ENCODE results near the gene TEX48. TPM values are rescaled to one million over a fixed set of nuclear protein-coding genes. Genes with fewer than 3 reads are reported as not detected.

TEX48 gene
- total and polyA plus RNA-seq, 2 experiments from 2014 or later: not detected

GRCh38 chr9:114643896-114644295 lies 38.1 kb downstream of the TEX48 start:
- peaks cover 55% of the 10 kb centered on the region; the same call in 2 of the 3 replicates for H3K36me3 Mint-ChIP-seq (ENCODE audit: low read depth)
- H3K4me1 ChIP-seq (ENCODE audit: insufficient read depth): no peaks in the 10 kb centered on the region

DNA sequence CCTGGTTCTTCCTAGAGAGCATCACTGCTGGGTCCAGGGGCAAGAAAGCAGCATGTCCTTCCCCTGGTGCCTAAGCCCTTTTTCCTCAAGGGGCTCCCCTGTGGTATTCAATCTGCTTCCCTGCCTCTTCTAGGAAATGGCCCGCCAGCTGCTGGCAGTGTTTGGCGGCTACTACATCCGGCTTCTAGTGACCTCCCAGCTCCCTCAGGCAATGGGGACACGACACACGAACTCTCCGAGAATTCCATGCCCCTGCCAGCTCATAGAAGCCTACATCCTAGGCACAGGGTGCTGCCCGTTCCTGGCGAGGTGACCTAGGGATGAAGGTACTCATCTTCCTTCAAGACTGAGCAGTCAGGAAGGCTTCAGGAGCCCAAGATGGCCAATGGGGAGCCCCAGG lies 39.0 kb downstream of the TEX48 start:
- Histone ChIP-seq H3K4me1 (ENCODE audit: insufficient read depth) (no peaks in the 10 kb centered on the region), H3K4me3 (no peak overlapping the region), H4K20me1 (replicated peaks; ENCODE audit: insufficient read depth) (no peaks in the 10 kb centered on the region), H3K9me2 (ENCODE audit: insufficient read depth) (no peaks in the 10 kb centered on the region), H3K36me3 (ENCODE audit: insufficient read depth) (no peaks in the 10 kb centered on the region), H3K27ac (ENCODE audit: low read depth) (no peak overlapping the region), H3F3A (replicated peaks; ENCODE audit: low read depth) (no peaks in the 10 kb centered on the region), H3K79me2 (replicated peaks; ENCODE audit: insufficient read depth) (no peaks in the 10 kb centered on the region), H2AFZ (no peak overlapping the region), H3K4me2 (no peak overlapping the region), H3K27me3 (ENCODE audit: insufficient read depth) (no peaks in the 10 kb centered on the region)
- peaks cover 5% of the 10 kb centered on the region; the same call in 1 of the 3 replicates for H3K9me3 Mint-ChIP-seq
- no peak for TF ChIP-seq EZH2 (IDR thresholded peaks at IDR 0.05; ENCODE audit: low read depth, unreplicated experiment)
- TF ChIP-seq JUNB (IDR thresholded peaks at IDR 0.05; ENCODE audit: unreplicated experiment): no peak
- TF ChIP-seq ZNF331 (CRISPR knock-in tag; IDR thresholded peaks at IDR 0.05; ENCODE audit: low read depth): no peak
- TF ChIP-seq NANOG (IDR thresholded peaks at IDR 0.05; ENCODE audit: borderline replicate concordance): no peak
- no peak overlapping the region for H3K4me3 Mint-ChIP-seq
- peaks cover 52% of the 10 kb centered on the region; the same call in 2 of the 3 replicates for H3K36me3 Mint-ChIP-seq (ENCODE audit: low read depth)
- no peaks in the 10 kb centered on the region for H3K4me1 Mint-ChIP-seq
- peaks cover 2% of the 10 kb centered on the region for H3K27me3 Mint-ChIP-seq (ENCODE audit: insufficient read depth, low read depth, poor library complexity)
- ATAC-seq: no peak
- DNase-seq (ENCODE audit: low spot score): no peak
- no peak overlapping the region for H3K27ac Mint-ChIP-seq

More at GRCh38 chr9:114643896-114644295, 38.1 kb downstream of the TEX48 start:
- Histone ChIP-seq H3K36me3 (ENCODE audit: insufficient read depth) (no peaks in the 10 kb centered on the region), H3K9me2 (ENCODE audit: insufficient read depth) (no peaks in the 10 kb centered on the region), H2AFZ (no peak overlapping the region), H3K79me2 (replicated peaks; ENCODE audit: insufficient read depth) (no peaks in the 10 kb centered on the region), H3K27me3 (ENCODE audit: insufficient read depth) (no peaks in the 10 kb centered on the region), H3K27ac (ENCODE audit: low read depth) (no peak overlapping the region), H3K4me2 (no peak overlapping the region), H3K4me3 (no peak overlapping the region), H3F3A (replicated peaks; ENCODE audit: low read depth) (no peaks in the 10 kb centered on the region), H4K20me1 (replicated peaks; ENCODE audit: insufficient read depth) (no peaks in the 10 kb centered on the region)
- H3K9me3 Mint-ChIP-seq: peaks cover 5% of the 10 kb centered on the region; the same call in 1 of the 3 replicates
- TF ChIP-seq EZH2phosphoT487 (IDR thresholded peaks at IDR 0.05; ENCODE audit: unreplicated experiment): no peak
- TF ChIP-seq REST (IDR thresholded peaks at IDR 0.05; ENCODE audit: unreplicated experiment): no peak
- no peak for TF ChIP-seq POLR2AphosphoS5 (IDR thresholded peaks at IDR 0.05; ENCODE audit: low read depth)
- no peak for TF ChIP-seq ZNF331 (CRISPR knock-in tag; IDR thresholded peaks at IDR 0.05; ENCODE audit: low read depth)
- H3K27me3 Mint-ChIP-seq (ENCODE audit: insufficient read depth, low read depth, poor library complexity): peaks cover 2% of the 10 kb centered on the region
- ATAC-seq (no peak), DNase-seq (ENCODE audit: low spot score) (no peak)
- no peaks in the 10 kb centered on the region for H3K4me1 Mint-ChIP-seq
- H3K4me3 Mint-ChIP-seq: no peak overlapping the region
- H3K27ac Mint-ChIP-seq: no peak overlapping the region

- H3K4me2 ChIP-seq: no peak overlapping the region
- peaks cover 47% of the 10 kb centered on the region; the same call in 2 of the 3 replicates for H3K36me3 Mint-ChIP-seq (ENCODE audit: low read depth)
- H3K27ac Mint-ChIP-seq: no peak overlapping the region
- H3K9me2 ChIP-seq (ENCODE audit: insufficient read depth): no peaks in the 10 kb centered on the region
- no peaks in the 10 kb centered on the region for H3F3A ChIP-seq (replicated peaks; ENCODE audit: low read depth)
- no peaks in the 10 kb centered on the region for H3K4me1 Mint-ChIP-seq
- no peak overlapping the region for H2AFZ ChIP-seq
- no peak overlapping the region for H3K27ac ChIP-seq (ENCODE audit: low read depth)
- no peak overlapping the region for H3K4me3 ChIP-seq
- DNase-seq (ENCODE audit: low spot score) (no peak), ATAC-seq (no peak)
- H3K9me3 Mint-ChIP-seq: no peaks in the 10 kb centered on the region; the same call in 2 of the 3 replicates
- H3K79me2 ChIP-seq (replicated peaks; ENCODE audit: insufficient read depth): no peaks in the 10 kb centered on the region
- H4K20me1 ChIP-seq (replicated peaks; ENCODE audit: insufficient read depth): no peaks in the 10 kb centered on the region
- H3K27me3 Mint-ChIP-seq (ENCODE audit: insufficient read depth, low read depth, poor library complexity): peaks cover 2% of the 10 kb centered on the region
- no peaks in the 10 kb centered on the region for H3K36me3 ChIP-seq (ENCODE audit: insufficient read depth)
- H3K4me3 Mint-ChIP-seq: no peak overlapping the region
- no peaks in the 10 kb centered on the region for H3K4me1 ChIP-seq (ENCODE audit: insufficient read depth)
- H3K27me3 ChIP-seq (ENCODE audit: insufficient read depth): no peaks in the 10 kb centered on the region
- no peak for TF ChIP-seq EZH2phosphoT487 (IDR thresholded peaks at IDR 0.05; ENCODE audit: unreplicated experiment)
- no peak for TF ChIP-seq ZNF331 (CRISPR knock-in tag; IDR thresholded peaks at IDR 0.05; ENCODE audit: low read depth)
- TF ChIP-seq ETS1 (IDR thresholded peaks at IDR 0.05): no peak
These were observed 40.0 kb downstream of the TEX48 start for GRCh38 chr9:114641967-114642366.
